ENCODE measurements around the gene ZNF543.
A peak's percentile ranks its signal among the peaks of the same experiment; 100 is the strongest.

Gene ZNF543

GRCh38 chr19:57351867-57352266 is 31.6 kb downstream of the ZNF543 start:
- peak overlapping the region; percentile 81 for H3K4me3 ChIP-seq (ENCODE audit: low read depth, low read length, poor library complexity, severe bottlenecking)
- TF ChIP-seq EZH2 (IDR thresholded peaks at IDR 0.05; ENCODE audit: borderline replicate concordance, low read length) (no peak), CTCF (IDR thresholded peaks at IDR 0.05; ENCODE audit: low read length) (no peak)
- no peaks in the 10 kb centered on the region for H3K79me2 ChIP-seq (ENCODE audit: insufficient read depth, low read length)
- peak overlapping the region; percentile 72 for H3K4me2 ChIP-seq (ENCODE audit: low read length)
- H3K9me2 ChIP-seq (ENCODE audit: low read depth, low read length), result no peaks in the 10 kb centered on the region
- H3K36me3 ChIP-seq (ENCODE audit: insufficient read depth, low read length), result peaks cover 29% of the 10 kb centered on the region
- no peaks in the 10 kb centered on the region for H3K9me3 ChIP-seq (ENCODE audit: low read length)
- no peaks in the 10 kb centered on the region for H3F3A ChIP-seq (ENCODE audit: insufficient read depth, low read length)
- H2AFZ ChIP-seq (ENCODE audit: low read length), result no peak overlapping the region
- H3K9ac ChIP-seq (ENCODE audit: low read length), result peak overlapping the region; percentile 71; the same call in 1 of the 2 replicates
- H3K4me1 ChIP-seq (ENCODE audit: insufficient read depth, low read length, severe bottlenecking), result peaks cover 16% of the 10 kb centered on the region
- no peaks in the 10 kb centered on the region for H3K27me3 ChIP-seq (ENCODE audit: insufficient read depth, low read length)
- H4K20me1 ChIP-seq (ENCODE audit: insufficient read depth, low read length), result no peaks in the 10 kb centered on the region
- no peak overlapping the region for H3K27ac ChIP-seq (ENCODE audit: low read depth, low read length, poor library complexity, severe bottlenecking)

GRCh38 chr19:57355916-57356315 is 35.6 kb downstream of the ZNF543 start:
- Histone ChIP-seq H3K9ac (ENCODE audit: low read length) (no peak overlapping the region), H3K36me3 (ENCODE audit: insufficient read depth, low read length) (peaks cover 41% of the 10 kb centered on the region), H4K20me1 (ENCODE audit: insufficient read depth, low read length) (no peaks in the 10 kb centered on the region), H3K4me3 (ENCODE audit: low read depth, low read length, poor library complexity, severe bottlenecking) (no peak overlapping the region), H3K9me3 (ENCODE audit: low read length) (peaks cover 3% of the 10 kb centered on the region; the same call in 1 of the 2 replicates), H2AFZ (ENCODE audit: low read length) (no peak overlapping the region), H3F3A (ENCODE audit: insufficient read depth, low read length) (no peaks in the 10 kb centered on the region), H3K4me1 (ENCODE audit: insufficient read depth, low read length, severe bottlenecking) (peaks cover 9% of the 10 kb centered on the region), H3K27ac (ENCODE audit: low read depth, low read length, poor library complexity, severe bottlenecking) (no peak overlapping the region), H3K27me3 (ENCODE audit: insufficient read depth, low read length) (no peaks in the 10 kb centered on the region), H3K9me2 (ENCODE audit: low read depth, low read length) (no peaks in the 10 kb centered on the region), H3K79me2 (ENCODE audit: insufficient read depth, low read length) (no peaks in the 10 kb centered on the region), H3K4me2 (ENCODE audit: low read length) (no peak overlapping the region)
- TF ChIP-seq EZH2 (IDR thresholded peaks at IDR 0.05; ENCODE audit: borderline replicate concordance, low read length) (no peak), CTCF (IDR thresholded peaks at IDR 0.05; ENCODE audit: low read length) (no peak)

DNA sequence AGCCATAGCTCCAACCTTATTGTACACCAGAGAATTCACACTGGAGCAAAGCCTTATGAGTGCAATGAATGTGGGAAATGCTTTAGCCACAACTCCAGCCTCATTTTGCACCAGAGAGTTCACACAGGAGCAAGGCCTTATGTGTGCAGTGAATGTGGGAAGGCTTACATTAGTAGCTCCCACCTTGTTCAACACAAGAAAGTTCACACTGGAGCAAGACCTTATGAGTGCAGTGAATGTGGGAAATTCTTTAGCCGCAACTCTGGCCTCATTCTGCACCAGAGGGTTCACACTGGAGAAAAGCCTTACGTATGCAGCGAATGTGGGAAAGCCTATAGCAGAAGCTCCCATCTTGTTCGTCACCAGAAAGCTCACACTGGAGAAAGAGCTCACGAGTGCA is 37.1 kb downstream of the ZNF543 start:
- no peak overlapping the region for H3K9ac ChIP-seq (ENCODE audit: low read length)
- no peak overlapping the region for H3K27ac ChIP-seq (ENCODE audit: low read depth, low read length, poor library complexity, severe bottlenecking)
- peaks cover under 1% of the 10 kb centered on the region for H3K4me1 ChIP-seq (ENCODE audit: insufficient read depth, low read length, severe bottlenecking)
- no peaks in the 10 kb centered on the region for H3K79me2 ChIP-seq (ENCODE audit: insufficient read depth, low read length)
- no peak overlapping the region for H3K4me2 ChIP-seq (ENCODE audit: low read length)
- H3K27me3 ChIP-seq (ENCODE audit: insufficient read depth, low read length), result no peaks in the 10 kb centered on the region
- TF ChIP-seq CTCF (IDR thresholded peaks at IDR 0.05; ENCODE audit: low read length) (no peak), EZH2 (IDR thresholded peaks at IDR 0.05; ENCODE audit: borderline replicate concordance, low read length) (no peak)
- peaks cover 41% of the 10 kb centered on the region for H3K36me3 ChIP-seq (ENCODE audit: insufficient read depth, low read length)
- no peaks in the 10 kb centered on the region for H3K9me2 ChIP-seq (ENCODE audit: low read depth, low read length)
- H4K20me1 ChIP-seq (ENCODE audit: insufficient read depth, low read length), result no peaks in the 10 kb centered on the region
- no peak overlapping the region for H3K4me3 ChIP-seq (ENCODE audit: low read depth, low read length, poor library complexity, severe bottlenecking)
- peaks cover 5% of the 10 kb centered on the region; the same call in 1 of the 2 replicates for H3K9me3 ChIP-seq (ENCODE audit: low read length)
- no peaks in the 10 kb centered on the region for H3F3A ChIP-seq (ENCODE audit: insufficient read depth, low read length)
- H2AFZ ChIP-seq (ENCODE audit: low read length), result no peak overlapping the region

Measured in OCI-LY1 (cell line).